ENCODE results near the gene LRCOL1.
"Not testable (repeated sequence)": the region's sequence is repeated elsewhere in the genome, so short reads cannot be mapped to it uniquely, and the experiment has no call there.

LRCOL1 gene

DNA sequence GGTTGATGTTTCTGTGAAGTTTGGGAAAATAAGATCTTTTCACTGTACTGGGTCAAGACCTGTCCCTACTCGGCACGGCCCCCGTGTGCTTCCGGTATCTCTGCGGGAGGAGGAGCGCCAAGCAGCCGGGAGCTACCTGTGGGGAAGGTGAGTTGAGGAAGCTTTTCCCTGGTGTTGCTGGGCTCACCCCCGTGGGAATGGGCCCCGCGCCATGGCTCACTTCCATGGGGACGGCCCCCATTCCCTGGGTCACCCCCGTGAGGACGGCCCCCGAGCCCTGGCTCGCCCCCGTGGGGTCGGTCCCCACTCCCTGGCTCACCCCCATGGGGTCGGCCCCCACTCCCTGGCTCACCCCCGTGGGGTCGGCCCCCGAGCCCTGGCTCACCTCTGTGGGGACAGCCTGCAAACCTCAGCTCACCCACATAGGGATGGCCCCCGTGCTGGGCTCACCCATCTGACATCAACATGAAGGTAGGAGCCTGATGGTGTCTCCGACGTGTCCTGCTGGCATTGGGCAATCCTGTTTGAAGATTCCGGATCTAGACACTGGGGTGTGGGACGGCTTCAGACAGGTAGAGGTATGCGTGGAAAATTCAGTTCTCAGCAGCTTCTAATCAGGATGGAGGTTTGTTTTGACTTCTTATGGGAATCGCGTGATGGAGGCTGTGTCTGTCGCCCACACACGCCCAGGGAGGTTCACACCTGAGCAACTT, 9.1 kb downstream of the LRCOL1 start:
- DNase-seq (ENCODE audit: low read depth in 3 of 3), result no peak

DNA sequence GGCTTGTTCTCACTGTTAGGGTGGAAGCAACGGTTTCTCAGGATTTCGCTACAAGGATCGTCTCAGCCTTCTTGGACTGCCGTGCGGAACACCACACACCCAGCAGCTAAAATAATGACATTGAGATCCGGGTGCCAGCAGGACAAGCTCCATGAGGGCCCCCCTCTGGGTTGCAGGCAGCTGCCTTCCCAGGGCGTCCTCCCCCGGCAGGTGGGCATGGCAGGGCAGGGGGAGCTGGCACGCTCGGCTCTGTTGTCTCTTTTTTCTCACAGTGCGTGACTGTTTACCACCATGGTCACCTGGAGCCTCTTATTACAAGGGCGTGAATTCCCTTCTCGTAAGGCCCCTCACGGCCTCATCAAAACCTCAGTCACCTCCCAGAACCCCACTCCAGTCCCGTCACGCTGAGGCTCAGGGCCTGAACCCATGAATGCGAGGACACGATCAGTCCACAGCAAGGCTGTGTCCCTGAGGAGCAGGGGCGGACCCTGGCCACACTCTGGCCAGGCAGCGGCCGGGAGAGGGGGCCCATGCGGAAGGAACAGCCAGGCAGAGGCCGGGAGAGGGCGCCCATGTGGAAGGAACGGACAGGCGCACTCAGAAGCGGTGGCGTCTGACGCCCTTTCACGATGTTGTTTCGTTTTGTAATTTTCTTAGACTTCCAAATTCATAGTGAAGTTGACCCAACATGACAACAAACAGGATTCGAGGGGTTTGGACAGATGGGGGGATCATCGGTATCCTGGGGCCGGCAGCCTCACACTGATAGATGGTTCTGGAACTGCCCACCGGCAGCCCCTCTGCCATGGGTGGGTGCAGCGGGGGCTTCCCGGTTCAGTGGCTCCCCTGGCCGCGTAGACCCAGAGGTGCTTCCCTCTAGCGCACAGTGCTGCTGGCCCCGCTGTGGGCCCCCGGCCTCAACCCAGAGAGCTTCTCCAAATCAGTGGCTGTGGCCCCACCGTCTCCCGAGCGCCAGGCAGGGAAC, 10.0 kb downstream of the LRCOL1 start:
- no peak for DNase-seq (ENCODE audit: low read depth in 3 of 3)

DNA sequence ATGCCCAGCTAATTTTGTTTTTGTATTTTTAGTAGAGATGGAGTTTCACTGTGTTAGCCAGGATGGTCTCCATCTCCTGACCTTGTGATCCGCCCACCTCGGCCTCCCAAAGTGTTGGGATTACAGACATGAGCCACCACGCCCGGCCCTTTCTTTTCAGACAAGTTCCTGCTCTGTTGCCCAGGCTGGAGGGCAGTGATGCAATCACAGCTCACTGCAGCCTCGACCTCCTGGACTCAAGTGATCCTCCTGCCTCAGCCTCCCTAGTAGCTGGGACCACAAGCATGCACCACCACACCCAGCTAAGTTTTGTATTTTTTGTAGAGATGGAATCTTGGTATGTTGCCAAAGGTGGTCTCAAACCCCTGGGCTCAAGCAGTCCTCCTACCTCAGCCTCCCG, 10.9 kb downstream of the LRCOL1 start:
- DNase-seq (ENCODE audit: low read depth in 3 of 3), result not testable (repeated sequence)

DNA sequence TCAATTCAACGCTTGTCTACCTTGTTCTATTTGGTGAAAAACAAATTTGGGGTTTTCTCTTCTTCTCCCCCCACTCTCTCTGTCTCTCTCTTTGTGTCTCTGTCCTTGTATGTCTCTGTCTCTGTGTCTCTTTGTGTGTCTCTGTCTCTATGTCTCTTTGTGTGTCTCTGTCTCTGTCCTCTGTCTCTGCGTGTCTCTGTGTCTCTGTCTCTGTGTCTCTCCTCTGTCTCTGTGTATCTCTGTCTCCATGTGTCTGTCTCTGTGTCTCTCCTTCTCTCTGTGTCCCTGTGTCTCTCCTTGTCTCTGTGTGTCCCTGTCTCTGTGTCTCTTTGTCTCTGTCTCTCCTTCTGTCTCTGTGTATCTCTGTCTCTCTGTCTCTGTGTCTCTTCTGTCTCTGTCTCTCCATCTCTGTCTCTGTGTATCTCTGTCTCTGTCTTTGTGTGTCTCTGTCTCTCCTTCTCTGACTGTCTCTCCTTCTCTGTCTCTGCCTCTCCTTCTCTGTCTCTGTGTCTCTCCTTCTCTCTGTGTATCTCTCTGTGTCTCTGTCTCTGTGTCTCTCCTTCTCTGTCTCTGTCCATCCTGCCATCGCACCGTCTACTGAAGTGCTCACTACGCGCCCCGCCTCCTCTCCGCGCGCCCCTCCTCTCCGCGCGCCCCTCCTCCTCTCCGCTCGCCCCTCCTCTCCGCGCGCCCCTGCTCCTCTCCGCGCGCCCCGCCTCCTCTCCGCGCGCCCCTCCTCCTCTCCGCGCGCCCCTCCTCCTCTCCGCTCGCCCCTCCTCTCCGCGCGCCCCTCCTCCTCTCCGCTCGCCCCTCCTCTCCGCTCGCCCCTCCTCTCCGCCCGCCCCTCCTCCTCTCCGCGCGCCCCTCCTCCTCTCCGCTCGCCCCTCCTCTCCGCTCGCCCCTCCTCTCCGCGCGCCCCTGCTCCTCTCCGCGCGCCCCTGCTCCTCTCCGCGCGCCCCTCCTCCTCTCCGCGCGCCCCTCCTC, 12.8 kb downstream of the LRCOL1 start:
- no peak for DNase-seq (ENCODE audit: low read depth in 3 of 3)

DNA sequence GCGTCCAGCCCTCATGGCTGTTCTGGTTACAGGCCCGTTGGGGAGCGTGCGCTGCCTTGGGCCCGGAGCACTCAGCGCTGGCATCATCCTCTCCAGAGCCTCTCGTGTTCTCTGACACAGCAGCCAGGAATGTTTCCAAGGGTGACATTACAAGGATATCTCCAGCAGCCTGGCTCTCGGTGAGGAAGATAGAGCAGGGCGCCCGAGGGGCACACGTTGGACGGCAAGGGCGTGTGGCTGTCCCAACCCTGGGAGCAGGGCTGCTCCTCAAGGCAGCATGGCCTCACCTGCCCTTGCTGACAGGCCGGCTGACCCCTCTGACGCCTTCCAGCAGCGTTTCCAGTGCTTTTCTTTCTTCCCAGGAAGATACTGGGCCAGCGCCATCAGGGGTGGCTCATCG, 14.4 kb downstream of the LRCOL1 start:
- DNase-seq (ENCODE audit: low read depth in 3 of 3), result no peak

DNA sequence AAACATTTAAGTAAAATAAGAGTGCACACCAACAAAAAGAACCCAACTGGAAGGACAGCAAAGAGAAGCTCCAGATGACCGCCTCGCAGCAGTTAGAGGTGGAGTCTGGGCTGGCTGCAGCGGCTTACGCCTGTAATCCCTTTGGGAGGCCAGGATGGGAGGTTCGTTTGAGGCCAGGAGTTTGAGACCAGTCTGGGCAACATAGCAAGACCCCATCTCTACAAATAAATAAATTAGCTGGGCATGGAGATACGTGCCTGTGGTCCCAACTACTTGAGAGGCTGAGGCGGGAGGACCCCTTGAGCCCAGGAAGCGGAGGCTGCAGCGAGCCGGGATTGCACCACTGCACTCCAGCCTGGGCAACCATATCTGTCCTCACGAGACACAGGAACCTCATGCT, 15.2 kb downstream of the LRCOL1 start:
- no peak for DNase-seq (ENCODE audit: low read depth in 3 of 3)

DNA sequence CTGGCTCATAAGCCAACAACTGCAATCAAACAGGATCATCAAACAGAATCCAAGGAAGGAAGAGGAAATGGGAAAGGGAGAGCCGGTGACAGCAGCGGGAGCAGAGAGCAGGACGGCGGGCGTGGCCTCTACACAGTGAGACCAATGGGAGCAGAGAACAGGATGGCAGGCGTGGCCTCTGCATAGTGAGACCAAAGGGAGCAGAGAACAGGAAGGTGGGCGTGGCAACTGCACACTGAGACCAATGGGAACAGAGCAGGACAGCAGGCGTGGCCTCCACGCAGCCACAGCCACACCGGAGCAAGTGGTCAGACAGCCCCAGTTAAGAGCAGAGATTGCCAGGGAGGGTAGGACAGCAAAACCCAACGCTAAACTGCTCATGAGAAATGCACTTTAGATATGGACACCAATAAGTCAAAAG, 16.4 kb downstream of the LRCOL1 start:
- no peak for DNase-seq (ENCODE audit: low read depth in 3 of 3)

DNA sequence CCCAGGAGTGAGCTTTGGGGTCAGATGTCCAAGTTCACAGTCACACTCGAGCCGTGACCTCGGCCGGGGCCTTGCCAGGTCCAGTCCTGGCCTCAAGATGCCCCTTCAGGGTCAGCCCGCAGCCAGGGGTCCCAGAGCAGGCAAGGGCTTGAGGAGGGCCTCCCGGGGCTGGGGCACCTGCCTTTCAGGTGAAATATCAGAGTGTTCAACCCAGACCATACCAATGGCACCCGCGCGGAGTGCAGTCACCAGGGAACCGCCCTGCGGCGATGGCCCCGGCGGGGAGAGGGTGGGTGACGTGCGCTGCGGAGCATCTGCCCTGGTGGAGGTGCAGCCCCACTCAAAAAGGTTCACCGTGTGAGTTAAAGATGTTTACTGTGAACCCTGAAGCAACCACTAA, 16.9 kb downstream of the LRCOL1 start:
- no peak for DNase-seq (ENCODE audit: low read depth in 3 of 3)

DNA sequence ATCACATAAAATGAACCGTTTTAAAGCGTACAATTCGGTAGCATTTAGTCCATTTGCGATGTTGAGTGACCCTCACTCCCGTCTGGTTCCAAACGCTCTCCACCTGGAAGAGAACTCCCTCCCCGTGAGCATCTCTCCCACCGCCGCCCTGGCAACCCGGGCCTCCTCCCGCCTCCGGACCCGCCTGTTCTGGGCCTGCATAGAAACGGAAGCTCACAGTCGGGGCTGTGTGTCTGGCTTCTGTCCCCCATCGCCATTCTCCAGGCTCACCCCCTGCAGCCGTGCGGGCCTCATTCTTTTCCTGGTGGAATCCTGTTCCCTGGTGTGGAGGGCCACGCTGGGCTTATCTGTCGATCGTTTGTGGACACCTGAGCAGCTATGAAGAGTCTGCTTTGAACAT, 17.3 kb downstream of the LRCOL1 start:
- DNase-seq (ENCODE audit: low read depth in 3 of 3), result no peak

DNA sequence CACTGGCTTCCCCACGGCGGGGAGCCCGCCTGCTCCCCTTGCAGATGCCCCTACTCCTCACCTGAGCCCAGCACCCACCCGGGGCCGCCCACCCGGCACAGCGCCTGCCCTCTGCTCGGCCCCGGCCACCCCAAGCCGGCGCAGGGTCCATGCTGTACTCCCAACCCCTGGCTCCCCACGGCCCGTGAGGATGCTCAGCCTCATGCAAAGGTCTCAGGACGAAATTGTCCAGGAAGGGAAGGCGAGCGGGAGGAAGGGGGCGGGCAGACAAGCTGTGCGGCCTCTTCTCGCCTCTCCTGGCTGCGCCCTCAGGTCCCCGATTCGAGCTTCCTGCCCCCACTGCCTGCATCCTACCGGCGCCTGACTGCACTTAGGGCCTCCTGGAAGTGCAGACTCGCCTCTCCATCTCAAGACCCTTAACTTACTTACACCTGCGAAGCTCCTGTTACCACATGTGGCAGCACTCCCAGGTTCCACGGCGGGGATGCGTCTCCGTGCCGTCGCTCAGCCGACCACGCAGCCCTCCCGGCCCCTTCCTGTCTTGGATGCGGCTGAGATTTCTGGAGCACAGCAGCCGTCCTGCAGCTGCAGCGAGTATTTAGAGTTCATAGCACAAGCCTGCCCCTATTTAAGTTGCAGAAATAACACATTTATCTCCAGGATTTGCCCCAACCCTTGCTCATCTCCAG, 18.0 kb downstream of the LRCOL1 start:
- no peak for DNase-seq (ENCODE audit: low read depth in 3 of 3)

DNA sequence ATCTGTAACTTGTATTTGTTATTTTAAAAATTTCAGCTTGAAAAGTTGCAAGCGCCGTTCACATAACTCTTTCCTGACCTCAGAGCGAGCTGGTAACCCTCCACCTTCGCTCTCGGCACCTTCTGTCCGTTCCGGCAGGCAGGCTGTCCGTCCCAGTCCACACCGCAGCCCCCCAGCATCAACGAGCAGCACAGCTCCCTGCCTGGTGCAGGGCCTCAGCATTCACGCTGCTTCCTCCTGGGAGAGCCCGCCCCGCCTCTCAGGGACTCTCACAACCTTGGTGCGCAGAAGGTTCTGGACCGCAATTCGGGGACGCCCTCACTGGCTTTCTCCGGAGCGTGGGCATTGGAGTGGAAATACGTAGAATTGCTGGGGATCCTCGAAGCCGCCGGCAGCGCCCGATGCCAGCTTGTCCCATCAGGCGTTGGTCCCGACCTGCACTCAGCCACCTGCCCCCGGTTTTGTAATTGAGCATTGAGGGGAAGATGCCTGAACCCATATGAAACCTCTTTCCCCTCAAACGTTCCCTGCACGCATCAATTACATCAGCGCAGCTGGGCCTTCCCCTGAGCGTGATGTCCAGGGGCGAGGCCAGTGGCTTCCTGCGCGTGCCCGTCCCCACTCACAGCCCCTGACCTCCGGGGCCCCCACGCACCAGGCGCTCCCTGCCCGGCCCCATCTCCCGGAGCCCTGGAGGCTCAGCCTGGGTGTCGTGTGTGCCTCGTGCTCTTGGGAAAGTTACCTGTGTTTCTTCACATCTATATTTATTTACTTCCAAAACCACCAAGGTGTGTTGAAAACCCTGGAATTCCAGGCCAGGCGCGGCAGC, 19.1 kb downstream of the LRCOL1 start:
- DNase-seq (ENCODE audit: low read depth in 3 of 3), result no peak

DNA sequence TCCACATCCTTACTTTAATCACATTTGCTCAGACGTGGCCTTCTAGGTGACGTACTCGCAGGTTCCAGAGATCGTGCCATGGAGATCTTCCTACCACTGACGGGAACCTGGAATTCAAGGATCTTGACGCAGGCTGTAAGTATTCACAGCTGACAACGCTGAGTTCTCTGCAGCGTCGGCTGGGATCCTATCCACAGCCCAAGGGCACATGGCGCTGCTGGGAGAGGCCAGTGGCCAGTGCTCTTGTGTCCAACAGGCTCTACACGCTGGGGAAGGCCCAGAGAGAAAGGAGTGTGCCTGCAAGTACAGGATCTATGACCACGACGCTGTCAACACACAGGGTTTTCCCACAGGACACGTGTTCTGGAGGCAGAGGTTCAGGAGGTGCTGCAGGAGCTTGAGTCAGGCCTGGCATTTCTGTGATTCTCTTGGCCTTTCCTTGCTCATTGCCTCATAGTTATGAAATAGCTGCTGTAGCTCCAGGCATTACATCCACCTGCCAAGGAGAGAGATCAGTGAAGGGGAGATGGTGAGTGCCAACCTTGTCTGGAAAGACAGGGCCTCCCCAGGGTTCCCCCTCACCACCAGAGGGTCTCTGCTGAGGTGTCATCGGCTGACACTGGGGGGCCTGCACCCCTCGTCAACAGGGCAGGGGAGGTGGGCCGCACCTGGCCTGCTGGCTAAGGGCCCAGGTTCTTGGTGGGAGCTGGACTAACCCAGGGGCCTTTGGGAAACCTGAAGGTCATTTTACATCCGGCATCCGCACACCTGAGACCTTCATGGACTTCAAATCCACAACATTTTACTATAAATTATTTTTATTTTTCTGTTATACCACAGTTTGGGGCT, 21.3 kb downstream of the LRCOL1 start:
- DNase-seq (ENCODE audit: low read depth in 3 of 3), result no peak

DNA sequence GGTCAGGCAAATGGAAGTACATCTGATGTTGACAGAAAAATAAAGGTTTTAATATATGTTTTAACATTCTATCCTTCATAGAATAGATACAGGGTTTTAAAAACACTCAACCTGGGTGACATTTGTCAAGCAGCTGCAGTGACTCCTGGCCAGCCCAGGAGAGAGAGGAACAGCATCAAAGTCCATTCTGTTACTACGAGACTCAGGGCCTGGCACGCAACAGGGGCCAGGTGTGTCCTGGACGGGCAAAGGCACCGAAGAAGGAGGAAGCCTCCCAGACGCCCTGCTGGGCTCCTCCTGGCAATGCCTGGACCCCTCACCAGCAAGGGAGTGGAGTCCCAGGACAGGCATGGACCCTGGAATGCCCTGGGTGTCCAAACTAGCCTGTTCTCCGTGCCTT, 22.1 kb downstream of the LRCOL1 start:
- no peak for DNase-seq (ENCODE audit: low read depth in 3 of 3)

DNA sequence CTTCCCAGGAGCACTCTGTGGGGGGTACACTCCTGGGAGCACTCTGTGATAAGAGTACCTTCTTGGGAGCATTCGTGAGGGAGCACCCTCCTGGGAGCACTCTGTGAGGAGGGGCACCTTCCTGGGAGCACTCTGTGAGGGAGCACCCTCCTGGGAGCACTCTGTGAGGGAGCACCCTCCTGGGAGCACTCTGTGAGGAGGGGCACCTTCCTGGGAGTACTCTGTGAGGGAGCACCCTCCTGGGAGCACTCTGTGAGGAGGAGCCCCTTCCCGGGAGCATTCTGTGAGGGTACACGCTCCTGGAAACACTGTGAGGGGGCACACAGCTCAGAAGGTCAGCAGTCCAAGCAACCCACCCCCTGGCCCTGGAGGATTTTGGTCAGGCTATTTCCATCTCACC, 22.6 kb downstream of the LRCOL1 start:
- no peak for DNase-seq (ENCODE audit: low read depth in 3 of 3)

DNA sequence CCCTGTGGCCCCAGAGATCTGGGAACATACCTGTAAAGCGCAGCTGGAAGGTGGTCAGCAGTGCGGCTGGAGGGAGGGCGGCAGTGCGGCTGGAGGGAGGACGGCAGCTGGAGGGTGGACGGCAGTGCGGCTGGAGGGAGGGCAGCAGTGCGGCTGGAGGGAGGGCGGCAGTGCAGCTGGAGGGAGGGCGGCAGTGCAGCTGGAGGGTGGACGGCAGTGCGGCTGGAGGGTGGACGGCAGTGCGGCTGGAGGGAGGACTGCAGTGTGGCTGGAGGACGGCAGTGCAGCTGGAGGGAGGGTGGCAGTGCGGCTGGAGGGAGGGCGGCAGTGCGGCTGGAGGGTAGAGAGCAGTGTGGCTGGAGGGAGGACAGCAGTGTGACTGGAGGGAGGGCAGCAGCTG, 23.5 kb downstream of the LRCOL1 start:
- DNase-seq (ENCODE audit: low read depth in 3 of 3), result no peak

DNA sequence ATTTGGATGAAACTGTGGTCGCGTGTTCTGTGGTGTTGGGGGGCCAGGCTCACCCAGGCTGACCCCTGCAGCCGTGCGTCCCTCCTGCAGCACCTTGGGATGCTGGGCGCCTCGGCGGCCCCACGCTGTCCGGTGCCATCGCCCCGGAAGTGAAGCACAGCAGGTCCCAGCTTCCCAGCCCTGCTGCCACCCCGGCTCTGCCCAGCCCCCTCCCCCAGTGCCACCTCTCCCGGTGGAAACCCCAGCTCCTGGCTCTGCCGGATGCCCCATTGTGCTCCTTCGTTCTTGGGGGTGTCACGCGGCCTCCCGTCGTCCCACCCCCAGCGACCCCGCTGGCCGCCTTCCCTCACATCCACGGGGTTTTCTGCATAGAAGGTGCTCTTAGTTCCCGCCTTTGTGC, 25.2 kb downstream of the LRCOL1 start:
- no peak for DNase-seq (ENCODE audit: low read depth in 3 of 3)

DNA sequence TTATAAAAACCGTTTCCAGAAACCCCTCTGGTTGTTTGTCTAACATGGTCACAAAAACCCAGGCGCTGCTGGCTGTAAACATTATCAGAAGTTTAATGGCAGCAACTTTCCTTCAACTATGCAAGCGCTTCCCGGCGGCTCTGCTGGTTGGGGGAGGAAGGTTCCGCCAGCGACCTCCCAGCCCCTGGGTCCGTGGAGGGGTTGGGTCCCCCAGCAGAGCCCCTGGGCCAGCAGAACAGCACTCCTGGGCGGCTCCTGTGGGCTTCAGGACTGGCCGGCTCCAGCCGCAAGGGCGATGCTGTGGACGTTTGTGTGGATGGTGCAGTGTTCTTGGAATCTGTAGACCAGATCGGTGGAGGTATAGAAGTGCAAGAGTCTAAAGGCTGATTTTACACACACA, 26.0 kb downstream of the LRCOL1 start:
- no peak for DNase-seq (ENCODE audit: low read depth in 3 of 3)

DNA sequence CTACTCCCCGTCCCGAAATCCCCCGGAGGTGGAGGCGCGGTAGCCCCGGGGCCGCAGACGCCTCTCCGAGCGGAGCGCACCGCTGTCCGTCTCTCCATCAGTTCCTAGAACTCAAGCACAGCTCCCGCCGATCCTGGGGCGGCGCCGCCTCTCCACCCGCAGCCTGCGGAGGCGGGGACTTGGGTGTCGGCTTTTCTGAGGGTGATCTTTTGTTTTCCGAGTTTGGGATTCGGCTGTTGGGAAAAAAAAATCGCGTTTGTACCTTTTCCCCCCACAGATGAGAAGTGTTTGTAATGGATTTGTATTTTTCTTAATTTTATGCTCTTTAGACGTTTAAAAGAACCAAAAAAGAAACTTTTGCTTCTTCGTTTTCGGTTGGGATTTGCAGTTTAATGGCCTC, 26.6 kb downstream of the LRCOL1 start:
- DNase-seq (ENCODE audit: low read depth in 3 of 3), result no peak

DNA sequence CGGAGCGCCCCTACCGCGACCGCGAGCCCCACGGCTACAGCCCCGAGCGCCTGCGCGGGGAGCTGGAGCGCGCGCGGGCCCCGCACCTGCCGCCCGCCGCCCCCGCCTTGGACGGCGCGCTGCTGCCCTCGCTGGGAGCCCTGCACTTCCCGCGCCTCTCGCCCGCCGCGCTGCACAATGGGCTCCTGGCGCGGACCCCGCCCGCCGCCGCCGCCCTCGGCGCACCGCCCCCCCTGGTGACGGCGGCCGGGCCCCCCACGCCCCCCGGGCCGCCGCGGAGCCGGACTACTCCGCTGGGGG, 27.0 kb downstream of the LRCOL1 start:
- DNase-seq (ENCODE audit: low read depth in 3 of 3), result no peak
